LNCaP clone FGC (cell line): ENCODE results near the gene PABPN1L.

Experiments
- DNase-seq: peaks from one replicate; pipeline ENCODE4 v3.0.0-alpha.2; 2011; ENCODE audit warnings: low read depth
- H3K4me3 ChIP-seq: 2 replicates; pipeline ENCODE4 v1.5.1; 2011; ENCODE audit warnings: mild to moderate bottlenecking, low read depth, low read length, control low read depth
- CTCF ChIP-seq: IDR thresholded peaks from 2 replicates; pipeline ENCODE4 v1.5.1; 2012; ENCODE audit warnings: mild to moderate bottlenecking; ENCODE audit not compliant: control insufficient read depth, insufficient read depth; ENCODE audit errors: extremely low read depth

Gene PABPN1L

GRCh38 chr16:88872650-88873331 lies 6.3 kb upstream of the PABPN1L start:
- no peak for TF ChIP-seq CTCF
- DNase-seq, result no peak
- H3K4me3 ChIP-seq, result no peak overlapping the region

GRCh38 chr16:88871730-88872416 lies 5.4 kb upstream of the PABPN1L start:
- H3K4me3 ChIP-seq, result no peak overlapping the region
- no peak for TF ChIP-seq CTCF
- no peak for DNase-seq

GRCh38 chr16:88871349-88871702 lies 4.9 kb upstream of the PABPN1L start:
- H3K4me3 ChIP-seq, result no peak overlapping the region
- DNase-seq, result no peak
- TF ChIP-seq CTCF, result no peak

GRCh38 chr16:88870608-88871348 lies 4.3 kb upstream of the PABPN1L start:
- no peak overlapping the region for H3K4me3 ChIP-seq
- TF ChIP-seq CTCF, result no peak
- DNase-seq, result no peak

- TF ChIP-seq CTCF, result no peak
- H3K4me3 ChIP-seq, result no peak overlapping the region
- no peak for DNase-seq
Measured at GRCh38 chr16:88869673-88869980, 3.2 kb upstream of the PABPN1L start.

GRCh38 chr16:88868974-88869672 lies 2.7 kb upstream of the PABPN1L start:
- H3K4me3 ChIP-seq, result no peak overlapping the region
- TF ChIP-seq CTCF, result no peak
- DNase-seq, result no peak
